Activated T-cell treated with anti-CD3 and anti-CD28 coated beads for 1 hour (primary cell): ENCODE results near the gene TRUB1.
"Not testable (repeated sequence)": the region's sequence is repeated elsewhere in the genome, so short reads cannot be mapped to it uniquely, and the experiment has no call there.

Experiments used
- DNase-seq: peaks from one replicate; pipeline ENCODE4 v3.0.0-alpha.2; 2020; ENCODE audit warnings: low read depth

Gene TRUB1

GRCh38 chr10:114925587-114926586 lies 12.1 kb upstream of the TRUB1 start:
- DNase-seq = no peak

GRCh38 chr10:114928818-114929217 lies 9.2 kb upstream of the TRUB1 start:
- no peak for DNase-seq

- DNase-seq = no peak
Measured at GRCh38 chr10:114930320-114930719, 7.7 kb upstream of the TRUB1 start.

GRCh38 chr10:114931072-114931679 lies 6.8 kb upstream of the TRUB1 start:
- DNase-seq = no peak

- no peak for DNase-seq
Measured at GRCh38 chr10:114932225-114932624, 5.8 kb upstream of the TRUB1 start.

GRCh38 chr10:114932945-114933344 lies 5.0 kb upstream of the TRUB1 start:
- no peak for DNase-seq

- no peak for DNase-seq
Measured at GRCh38 chr10:114933588-114933987, 4.4 kb upstream of the TRUB1 start.

- DNase-seq = not testable (repeated sequence)
Measured at GRCh38 chr10:114933995-114934394, 4.0 kb upstream of the TRUB1 start.

- no peak for DNase-seq
Measured at GRCh38 chr10:114938856-114939193, 830 bp downstream of the TRUB1 start.

- no peak for DNase-seq
Measured at GRCh38 chr10:114940735-114941134, 2.7 kb downstream of the TRUB1 start.

- no peak for DNase-seq
Measured at GRCh38 chr10:114943000-114943399, 5.0 kb downstream of the TRUB1 start.

- no peak for DNase-seq
Measured at GRCh38 chr10:114953047-114953446, 15.1 kb downstream of the TRUB1 start.

GRCh38 chr10:114955984-114956383 lies 18.0 kb downstream of the TRUB1 start:
- DNase-seq = no peak

GRCh38 chr10:114956466-114956865 lies 18.5 kb downstream of the TRUB1 start:
- no peak for DNase-seq

GRCh38 chr10:114957122-114957521 lies 19.1 kb downstream of the TRUB1 start:
- no peak for DNase-seq

- no peak for DNase-seq
Measured at GRCh38 chr10:114957673-114958072, 19.7 kb downstream of the TRUB1 start.

- no peak for DNase-seq
Measured at GRCh38 chr10:114962441-114962840, 24.4 kb downstream of the TRUB1 start.

GRCh38 chr10:114963908-114964307 lies 25.9 kb downstream of the TRUB1 start:
- DNase-seq = no peak

GRCh38 chr10:114967071-114967470 lies 29.1 kb downstream of the TRUB1 start:
- no peak for DNase-seq

- DNase-seq = no peak
Measured at GRCh38 chr10:114970515-114970914, 32.5 kb downstream of the TRUB1 start.

- DNase-seq = no peak
Measured at GRCh38 chr10:114973306-114973705, 35.3 kb downstream of the TRUB1 start.

GRCh38 chr10:114973997-114974396 lies 36.0 kb downstream of the TRUB1 start:
- DNase-seq = no peak

- no peak for DNase-seq
Measured at GRCh38 chr10:114974625-114975024, 36.6 kb downstream of the TRUB1 start.
